Measurements from ENCODE around the gene CASP8AP2. TPM values are rescaled to one million over a fixed set of nuclear protein-coding genes. Genes with fewer than 3 reads are reported as not detected.
"Not testable (repeated sequence)": the region's sequence is repeated elsewhere in the genome, so short reads cannot be mapped to it uniquely, and the experiment has no call there.

Gene CASP8AP2
- total RNA-seq, 1 experiment from 2014 or later, result 27.9 TPM

DNA sequence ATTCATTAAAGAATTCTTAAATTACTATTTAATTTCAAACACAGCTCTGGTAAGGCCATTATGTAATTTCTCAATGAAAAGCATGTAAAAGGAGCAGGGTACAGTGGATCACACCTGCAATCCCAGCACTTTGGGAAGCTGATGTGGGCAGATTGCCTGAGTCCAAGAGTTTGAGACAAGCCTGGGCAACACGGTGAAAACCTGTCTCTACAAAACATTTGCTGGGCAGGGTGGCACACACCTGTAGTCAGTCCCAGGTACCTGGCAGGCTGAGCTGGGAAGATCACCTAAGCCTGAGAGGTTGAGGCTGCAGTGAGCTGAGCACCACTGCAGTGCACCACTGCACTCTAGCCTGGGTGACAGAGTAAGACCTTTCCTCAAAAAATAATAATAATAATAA is 47.5 kb upstream of the CASP8AP2 start (continued):
- TF ChIP-seq, protein P1, sequence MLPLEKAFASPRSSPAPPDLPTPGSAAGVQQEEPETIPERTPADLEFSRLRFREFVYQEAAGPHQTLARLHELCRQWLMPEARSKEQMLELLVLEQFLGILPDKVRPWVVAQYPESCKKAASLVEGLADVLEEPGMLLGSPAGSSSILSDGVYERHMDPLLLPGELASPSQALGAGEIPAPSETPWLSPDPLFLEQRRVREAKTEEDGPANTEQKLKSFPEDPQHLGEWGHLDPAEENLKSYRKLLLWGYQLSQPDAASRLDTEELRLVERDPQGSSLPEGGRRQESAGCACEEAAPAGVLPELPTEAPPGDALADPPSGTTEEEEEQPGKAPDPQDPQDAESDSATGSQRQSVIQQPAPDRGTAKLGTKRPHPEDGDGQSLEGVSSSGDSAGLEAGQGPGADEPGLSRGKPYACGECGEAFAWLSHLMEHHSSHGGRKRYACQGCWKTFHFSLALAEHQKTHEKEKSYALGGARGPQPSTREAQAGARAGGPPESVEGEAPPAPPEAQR (CRISPR knock-in tag; IDR thresholded peaks at IDR 0.05), result no peak
- TF ChIP-seq PRRX2 (CRISPR knock-in tag; IDR thresholded peaks at IDR 0.05) (no peak), MLX (CRISPR knock-in tag; IDR thresholded peaks at IDR 0.05) (no peak), HMGA2 (CRISPR knock-in tag; IDR thresholded peaks at IDR 0.05) (no peak)

GRCh38 chr6:89783293-89783692 is 46.4 kb upstream of the CASP8AP2 start:
- Mint-ChIP-seq H3K9me3 (peaks cover 13% of the 10 kb centered on the region), H3K36me3 (peaks cover 85% of the 10 kb centered on the region)
- DNase-seq (ENCODE audit: low spot score); ATAC-seq; CTCF ChIA-PET; H3K4me3 Mint-ChIP-seq; H3K27me3 Mint-ChIP-seq (ENCODE audit: low read depth); H3K27ac Mint-ChIP-seq; POLR2A ChIA-PET; H3K4me1 Mint-ChIP-seq: not testable (repeated sequence)

- Mint-ChIP-seq H3K4me1 (no peaks in the 10 kb centered on the region), H3K27me3 (ENCODE audit: low read depth) (no peaks in the 10 kb centered on the region), H3K4me3 (no peak overlapping the region), H3K27ac (no peak overlapping the region), H3K9me3 (peaks cover 9% of the 10 kb centered on the region), H3K36me3 (peaks cover 87% of the 10 kb centered on the region)
- ChIA-PET CTCF (no interaction called here), POLR2A (no interaction called here)
- DNase-seq (ENCODE audit: low spot score) (no peak), ATAC-seq (no peak)
- TF ChIP-seq FOXP1 (CRISPR knock-in tag; IDR thresholded peaks at IDR 0.05; ENCODE audit: borderline replicate concordance) (no peak), ERG (CRISPR knock-in tag; IDR thresholded peaks at IDR 0.05) (no peak), TCF7 (CRISPR knock-in tag; IDR thresholded peaks at IDR 0.05; ENCODE audit: low read depth) (no peak), NFYB (CRISPR knock-in tag; conservative IDR thresholded peaks at IDR 0.05; ENCODE audit: low read depth) (no peak), ZNF138 (CRISPR knock-in tag; conservative IDR thresholded peaks at IDR 0.05) (no peak), ATF2 (CRISPR knock-in tag; IDR thresholded peaks at IDR 0.05; ENCODE audit: borderline replicate concordance, low read depth) (no peak), NFATC4 (CRISPR knock-in tag; IDR thresholded peaks at IDR 0.05) (no peak), GTF2I (CRISPR knock-in tag; conservative IDR thresholded peaks at IDR 0.05) (no peak), ETV6 (CRISPR knock-in tag; IDR thresholded peaks at IDR 0.05) (no peak), ZNF671 (CRISPR knock-in tag; IDR thresholded peaks at IDR 0.05) (no peak), TEAD1 (CRISPR knock-in tag; IDR thresholded peaks at IDR 0.05) (no peak), GRHL2 (CRISPR knock-in tag; IDR thresholded peaks at IDR 0.05; ENCODE audit: insufficient replicate concordance, severe bottlenecking) (no peak), SMAD3 (CRISPR knock-in tag; IDR thresholded peaks at IDR 0.05; ENCODE audit: borderline replicate concordance) (no peak)
- TF ChIP-seq, protein P2, sequence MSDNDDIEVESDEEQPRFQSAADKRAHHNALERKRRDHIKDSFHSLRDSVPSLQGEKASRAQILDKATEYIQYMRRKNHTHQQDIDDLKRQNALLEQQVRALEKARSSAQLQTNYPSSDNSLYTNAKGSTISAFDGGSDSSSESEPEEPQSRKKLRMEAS (CRISPR knock-in tag; IDR thresholded peaks at IDR 0.05), result no peak
- TF ChIP-seq, protein P3, sequence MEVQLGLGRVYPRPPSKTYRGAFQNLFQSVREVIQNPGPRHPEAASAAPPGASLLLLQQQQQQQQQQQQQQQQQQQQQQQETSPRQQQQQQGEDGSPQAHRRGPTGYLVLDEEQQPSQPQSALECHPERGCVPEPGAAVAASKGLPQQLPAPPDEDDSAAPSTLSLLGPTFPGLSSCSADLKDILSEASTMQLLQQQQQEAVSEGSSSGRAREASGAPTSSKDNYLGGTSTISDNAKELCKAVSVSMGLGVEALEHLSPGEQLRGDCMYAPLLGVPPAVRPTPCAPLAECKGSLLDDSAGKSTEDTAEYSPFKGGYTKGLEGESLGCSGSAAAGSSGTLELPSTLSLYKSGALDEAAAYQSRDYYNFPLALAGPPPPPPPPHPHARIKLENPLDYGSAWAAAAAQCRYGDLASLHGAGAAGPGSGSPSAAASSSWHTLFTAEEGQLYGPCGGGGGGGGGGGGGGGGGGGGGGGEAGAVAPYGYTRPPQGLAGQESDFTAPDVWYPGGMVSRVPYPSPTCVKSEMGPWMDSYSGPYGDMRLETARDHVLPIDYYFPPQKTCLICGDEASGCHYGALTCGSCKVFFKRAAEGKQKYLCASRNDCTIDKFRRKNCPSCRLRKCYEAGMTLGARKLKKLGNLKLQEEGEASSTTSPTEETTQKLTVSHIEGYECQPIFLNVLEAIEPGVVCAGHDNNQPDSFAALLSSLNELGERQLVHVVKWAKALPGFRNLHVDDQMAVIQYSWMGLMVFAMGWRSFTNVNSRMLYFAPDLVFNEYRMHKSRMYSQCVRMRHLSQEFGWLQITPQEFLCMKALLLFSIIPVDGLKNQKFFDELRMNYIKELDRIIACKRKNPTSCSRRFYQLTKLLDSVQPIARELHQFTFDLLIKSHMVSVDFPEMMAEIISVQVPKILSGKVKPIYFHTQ (CRISPR knock-in tag; IDR thresholded peaks at IDR 0.05), result no peak
- TF ChIP-seq, protein P4, sequence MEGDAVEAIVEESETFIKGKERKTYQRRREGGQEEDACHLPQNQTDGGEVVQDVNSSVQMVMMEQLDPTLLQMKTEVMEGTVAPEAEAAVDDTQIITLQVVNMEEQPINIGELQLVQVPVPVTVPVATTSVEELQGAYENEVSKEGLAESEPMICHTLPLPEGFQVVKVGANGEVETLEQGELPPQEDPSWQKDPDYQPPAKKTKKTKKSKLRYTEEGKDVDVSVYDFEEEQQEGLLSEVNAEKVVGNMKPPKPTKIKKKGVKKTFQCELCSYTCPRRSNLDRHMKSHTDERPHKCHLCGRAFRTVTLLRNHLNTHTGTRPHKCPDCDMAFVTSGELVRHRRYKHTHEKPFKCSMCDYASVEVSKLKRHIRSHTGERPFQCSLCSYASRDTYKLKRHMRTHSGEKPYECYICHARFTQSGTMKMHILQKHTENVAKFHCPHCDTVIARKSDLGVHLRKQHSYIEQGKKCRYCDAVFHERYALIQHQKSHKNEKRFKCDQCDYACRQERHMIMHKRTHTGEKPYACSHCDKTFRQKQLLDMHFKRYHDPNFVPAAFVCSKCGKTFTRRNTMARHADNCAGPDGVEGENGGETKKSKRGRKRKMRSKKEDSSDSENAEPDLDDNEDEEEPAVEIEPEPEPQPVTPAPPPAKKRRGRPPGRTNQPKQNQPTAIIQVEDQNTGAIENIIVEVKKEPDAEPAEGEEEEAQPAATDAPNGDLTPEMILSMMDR (IDR thresholded peaks at IDR 0.05), result no peak
Observed at GRCh38 chr6:89784838-89785237, 44.8 kb upstream of the CASP8AP2 start.

All from WTC11 (cell line).